Measurements from ENCODE around the gene SRRM3.
A peak's percentile ranks its signal among the peaks of the same experiment; 100 is the strongest.
"Not testable (repeated sequence)": the region's sequence is repeated elsewhere in the genome, so short reads cannot be mapped to it uniquely, and the experiment has no call there.

The SRRM3 gene

DNA sequence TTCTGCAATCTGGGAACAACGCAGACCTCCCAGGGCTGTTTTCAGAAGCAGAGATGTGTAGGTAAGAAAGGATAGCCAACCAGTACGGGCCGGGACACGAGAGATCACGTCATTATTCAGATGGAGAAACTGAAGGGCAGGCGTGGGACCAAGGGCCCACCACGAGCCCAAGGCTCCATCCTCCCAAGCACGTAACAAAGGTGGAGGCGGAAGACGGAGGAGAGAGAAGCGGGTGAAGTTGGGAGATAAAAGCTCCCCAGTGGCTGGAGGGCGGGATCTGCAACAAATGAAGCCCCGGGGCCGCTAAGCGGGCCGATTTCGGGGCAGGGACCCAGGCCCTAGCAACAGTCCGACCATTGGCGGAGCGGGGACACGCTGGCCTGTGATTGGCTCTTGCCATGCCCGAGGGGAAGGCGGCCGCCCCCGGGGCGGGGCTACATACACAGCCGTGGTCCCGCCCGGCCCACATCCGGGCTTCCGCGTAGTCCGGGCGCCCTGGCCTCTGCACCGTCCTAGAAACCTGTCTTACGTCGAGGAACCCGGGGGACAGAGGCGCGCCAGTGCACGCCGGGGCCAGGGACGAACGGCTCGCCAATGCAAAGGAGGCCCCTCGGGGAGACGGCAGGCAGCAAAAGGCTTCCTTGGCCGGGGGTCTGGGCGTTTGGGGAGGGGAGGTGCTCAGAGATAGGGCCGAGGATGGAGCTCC lies 116.2 kb downstream of the SRRM3 start:
- DNase-seq: peak; percentile 99

DNA sequence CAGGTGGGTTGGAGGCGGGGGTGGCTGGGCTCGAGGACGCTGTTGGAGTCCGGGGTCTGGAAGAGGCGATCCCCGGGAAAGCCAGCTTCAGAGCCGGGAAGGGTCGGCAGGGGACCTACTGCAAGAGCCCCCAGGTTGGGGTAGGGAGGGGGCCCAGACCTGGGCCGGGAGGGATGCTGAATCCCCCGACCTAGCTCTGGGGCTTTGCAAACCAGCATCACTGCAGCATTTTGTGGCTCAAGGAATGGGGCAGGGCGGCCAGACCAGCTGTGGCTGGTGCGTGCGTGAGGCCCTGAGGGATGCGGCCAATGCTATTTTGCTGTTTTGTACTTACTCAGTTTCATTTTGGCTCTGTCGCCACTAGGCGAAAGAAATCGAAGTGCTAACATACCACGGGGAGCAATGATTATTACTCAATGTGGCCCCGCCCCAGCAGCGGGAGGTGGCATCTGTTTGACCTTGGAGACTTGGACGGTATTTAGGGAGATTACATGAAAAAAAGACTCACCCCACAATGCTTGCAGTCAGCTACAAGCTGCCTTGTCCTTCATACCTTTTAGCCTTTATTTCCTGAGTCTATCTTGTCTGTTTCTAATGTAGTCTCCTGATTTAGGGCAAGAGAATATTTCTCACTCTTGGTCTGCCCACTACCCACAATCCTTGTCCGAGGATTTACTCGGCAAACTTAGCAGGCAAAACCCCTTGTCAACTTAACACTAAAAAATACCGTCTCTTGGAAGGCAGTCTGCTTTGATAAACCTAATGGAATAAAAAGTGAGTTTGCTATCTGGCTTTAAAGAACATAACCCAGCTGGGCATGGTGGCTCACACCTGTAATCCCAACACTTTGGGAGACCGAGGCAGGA lies 117.0 kb downstream of the SRRM3 start:
- DNase-seq: peak; percentile 54

DNA sequence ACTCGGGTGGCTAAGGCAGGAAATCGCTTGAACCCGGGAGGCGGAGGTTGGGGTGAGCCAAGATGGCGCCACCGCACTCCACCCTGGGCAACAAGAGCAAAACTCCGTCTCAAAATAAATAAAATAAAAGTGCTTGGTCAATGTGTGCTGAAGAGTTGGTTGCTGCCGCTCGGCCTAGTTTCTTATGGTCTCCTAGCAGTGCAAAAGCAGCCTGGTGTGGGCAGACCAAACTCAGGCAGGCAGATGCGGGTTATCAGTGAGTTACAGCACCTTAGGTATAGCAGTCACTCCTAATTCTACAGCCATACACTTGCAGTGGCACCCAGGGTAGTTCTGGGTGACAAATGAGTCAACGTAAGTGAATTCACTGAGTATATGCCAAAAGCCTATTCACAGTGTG lies 123.4 kb downstream of the SRRM3 start:
- no peak for DNase-seq

DNA sequence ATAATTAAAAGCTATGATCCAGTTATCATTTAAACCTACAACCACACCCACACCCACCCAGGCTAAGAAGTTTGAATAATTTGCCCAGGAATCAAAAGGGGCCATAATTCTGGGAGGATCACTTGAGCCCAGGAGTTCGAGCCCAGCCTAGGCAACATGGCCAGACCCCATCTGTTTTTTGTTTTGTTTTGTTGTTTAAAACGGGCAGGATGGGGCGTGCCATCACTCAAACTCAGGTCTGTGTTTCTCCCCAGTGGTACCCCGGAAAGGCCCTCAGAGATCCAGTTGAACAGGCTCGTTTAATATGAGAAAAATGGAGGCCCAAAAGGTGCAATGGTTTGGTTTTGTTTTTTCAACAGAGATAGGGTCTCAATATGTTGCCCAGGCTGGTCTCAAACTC lies 124.1 kb downstream of the SRRM3 start:
- DNase-seq: no peak

DNA sequence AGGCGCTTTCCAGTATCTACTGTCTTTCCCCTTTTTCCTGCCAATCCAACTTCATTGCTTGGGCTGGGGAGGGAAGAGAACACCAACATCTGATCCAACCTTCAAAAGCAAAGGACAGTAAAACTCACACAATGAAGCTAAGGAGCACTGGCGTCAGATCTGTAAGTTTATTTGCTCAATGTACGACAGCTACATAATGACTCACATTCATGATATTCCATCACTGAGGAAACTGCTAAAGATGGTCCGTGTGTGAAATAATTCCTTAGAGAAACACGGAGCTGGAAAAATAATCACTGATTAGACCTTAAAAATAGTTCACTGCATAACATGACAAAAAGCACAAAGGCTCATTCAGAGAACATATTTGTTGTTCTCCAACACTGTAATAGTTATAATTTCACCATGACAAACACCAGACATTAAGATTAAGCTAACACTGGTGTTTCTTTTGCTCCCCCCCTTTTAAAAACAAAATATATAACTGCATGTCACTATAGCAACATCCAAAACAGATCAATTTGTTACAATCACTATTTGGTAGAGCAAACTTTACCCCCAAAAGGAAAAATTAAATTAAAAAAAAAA lies 125.0 kb downstream of the SRRM3 start:
- no peak for DNase-seq

DNA sequence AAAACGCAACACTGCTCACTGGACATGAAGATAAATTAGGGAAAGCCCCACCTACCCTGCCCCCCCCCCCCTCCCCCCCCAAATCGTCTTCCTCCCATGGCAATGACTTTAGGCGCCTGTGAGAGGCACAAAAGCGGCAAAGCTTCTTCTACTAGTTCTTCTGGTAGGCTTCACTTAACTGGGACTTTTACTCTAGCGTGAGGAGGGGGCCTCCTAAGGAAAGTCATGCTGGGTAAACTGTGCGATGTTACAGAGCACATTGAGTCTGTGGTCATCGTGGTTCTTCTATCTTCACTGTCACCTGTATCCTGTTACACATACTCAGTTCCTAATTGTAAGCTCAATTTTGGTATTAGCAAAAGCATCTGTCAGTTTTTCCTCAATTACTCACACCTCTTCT lies 125.9 kb downstream of the SRRM3 start:
- DNase-seq: no peak

DNA sequence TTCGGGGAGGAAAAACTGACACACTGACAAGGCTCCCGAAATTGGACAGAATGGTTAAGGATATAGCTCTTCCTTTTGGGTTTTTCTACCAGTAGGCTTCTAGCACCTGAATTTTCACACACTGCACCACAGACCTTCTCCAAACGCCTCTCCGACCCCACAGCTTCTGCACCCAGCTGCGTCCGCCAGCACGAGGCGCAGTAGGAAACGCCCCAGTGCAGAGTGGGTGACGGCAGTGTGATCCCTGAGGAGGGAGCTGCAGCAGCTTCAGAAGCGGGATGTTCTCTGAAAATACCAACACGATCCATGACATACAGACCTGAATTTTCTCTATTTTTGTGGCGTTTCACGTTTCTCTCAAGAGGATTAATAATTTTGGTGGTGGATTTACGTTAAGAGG lies 126.7 kb downstream of the SRRM3 start:
- DNase-seq: no peak

DNA sequence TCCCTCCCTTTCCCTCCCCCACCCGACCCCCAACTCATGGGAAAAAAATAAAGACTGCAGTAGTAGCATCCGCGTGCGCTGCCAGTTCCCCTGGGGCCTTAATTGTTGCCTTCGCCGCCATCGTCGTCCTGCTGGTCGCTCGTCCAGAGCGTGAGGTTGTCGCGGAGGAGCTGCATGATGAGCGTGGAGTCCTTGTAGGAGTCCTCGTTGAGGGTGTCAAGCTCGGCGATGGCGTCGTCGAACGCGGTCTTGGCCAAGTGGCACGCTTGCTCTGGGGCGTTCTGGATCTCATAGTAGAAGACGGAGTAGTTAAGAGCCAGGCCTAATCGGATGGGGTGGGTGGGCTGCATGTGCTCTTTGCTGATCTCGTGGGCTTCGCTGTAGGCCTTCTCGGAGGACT lies 127.8 kb downstream of the SRRM3 start:
- no peak for DNase-seq

DNA sequence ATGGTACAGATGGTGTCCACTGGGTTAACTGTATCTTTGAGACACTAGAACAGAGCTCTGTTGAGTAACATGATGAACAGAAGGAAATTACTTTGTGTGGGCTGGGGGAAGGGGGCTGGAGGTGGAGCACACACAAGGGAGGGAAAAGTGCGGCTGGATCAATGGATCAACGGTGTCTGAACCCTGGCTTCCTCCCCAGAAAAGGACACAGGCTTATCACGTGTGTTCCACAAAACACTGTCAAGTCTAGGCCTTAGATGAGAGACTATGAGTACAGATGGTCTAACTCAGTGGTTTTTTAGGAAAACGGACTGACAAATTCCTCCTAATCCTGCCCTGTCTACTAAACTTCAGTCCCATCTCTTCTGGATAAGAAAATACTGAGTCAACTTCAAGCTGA lies 128.6 kb downstream of the SRRM3 start:
- DNase-seq: no peak

DNA sequence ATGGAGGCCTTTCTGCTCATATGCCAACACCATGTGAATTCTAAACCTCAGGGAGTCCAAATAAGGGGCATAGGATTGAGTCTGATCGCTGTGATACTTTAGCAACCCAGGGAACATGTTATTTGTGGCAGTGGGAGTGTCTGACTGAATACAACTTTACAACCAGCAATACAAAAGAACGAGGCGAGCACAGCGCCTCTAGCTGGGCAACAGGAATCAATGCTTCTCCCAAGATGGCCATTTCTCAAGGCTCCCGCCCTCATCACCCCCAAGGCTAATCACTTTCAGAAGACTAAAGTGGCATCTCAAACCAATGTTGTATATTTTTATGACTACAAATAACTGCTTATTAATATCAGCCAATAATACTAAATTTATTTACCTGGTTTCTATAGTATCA lies 129.0 kb downstream of the SRRM3 start:
- DNase-seq: no peak

DNA sequence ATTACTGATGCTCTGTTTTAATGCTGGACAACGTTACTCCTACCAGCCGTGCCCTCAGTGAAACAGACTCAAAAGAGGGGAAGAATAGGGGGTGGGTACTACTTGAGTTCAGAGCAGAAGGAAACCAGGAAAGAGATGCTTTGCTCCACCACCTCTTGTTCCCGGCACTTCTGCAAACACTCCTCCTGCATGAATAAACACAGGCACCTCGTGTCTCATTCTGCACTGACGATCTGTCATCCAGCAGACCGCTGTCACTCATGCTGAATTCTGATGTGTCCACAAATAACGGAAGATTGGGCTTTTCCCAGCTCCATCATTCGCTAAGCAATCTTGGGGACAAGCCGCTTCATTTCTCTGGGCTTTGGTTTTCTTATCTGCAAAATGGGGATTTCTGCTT lies 130.4 kb downstream of the SRRM3 start:
- no peak for DNase-seq

DNA sequence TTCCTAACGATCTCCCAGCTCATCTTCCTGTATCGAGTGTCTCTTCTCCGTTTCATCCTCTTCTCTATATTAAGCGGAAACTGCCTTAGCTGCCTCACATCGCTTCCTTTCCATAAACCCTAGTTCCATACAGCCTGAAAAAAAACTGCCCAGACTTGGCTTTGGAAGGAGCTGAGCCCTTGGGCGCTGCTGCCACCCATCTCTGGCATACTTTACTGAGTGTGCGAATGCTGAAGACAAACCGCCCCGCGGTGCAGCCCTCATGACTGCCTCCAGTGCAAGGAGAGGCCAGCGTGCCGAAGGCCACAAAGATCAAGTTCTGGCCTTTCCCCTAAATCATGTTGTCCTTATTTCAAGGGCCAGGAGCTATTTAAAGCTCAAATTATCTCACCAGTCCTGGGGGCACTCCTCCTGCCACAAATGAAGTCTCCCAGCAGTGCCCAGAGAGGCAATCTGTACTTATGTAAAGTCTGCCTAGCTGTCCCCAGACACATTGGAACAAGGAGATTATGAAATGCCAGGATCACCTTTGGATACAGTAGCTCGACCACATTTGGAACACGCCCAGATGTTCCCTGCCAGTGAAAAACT lies 131.9 kb downstream of the SRRM3 start:
- DNase-seq: no peak

DNA sequence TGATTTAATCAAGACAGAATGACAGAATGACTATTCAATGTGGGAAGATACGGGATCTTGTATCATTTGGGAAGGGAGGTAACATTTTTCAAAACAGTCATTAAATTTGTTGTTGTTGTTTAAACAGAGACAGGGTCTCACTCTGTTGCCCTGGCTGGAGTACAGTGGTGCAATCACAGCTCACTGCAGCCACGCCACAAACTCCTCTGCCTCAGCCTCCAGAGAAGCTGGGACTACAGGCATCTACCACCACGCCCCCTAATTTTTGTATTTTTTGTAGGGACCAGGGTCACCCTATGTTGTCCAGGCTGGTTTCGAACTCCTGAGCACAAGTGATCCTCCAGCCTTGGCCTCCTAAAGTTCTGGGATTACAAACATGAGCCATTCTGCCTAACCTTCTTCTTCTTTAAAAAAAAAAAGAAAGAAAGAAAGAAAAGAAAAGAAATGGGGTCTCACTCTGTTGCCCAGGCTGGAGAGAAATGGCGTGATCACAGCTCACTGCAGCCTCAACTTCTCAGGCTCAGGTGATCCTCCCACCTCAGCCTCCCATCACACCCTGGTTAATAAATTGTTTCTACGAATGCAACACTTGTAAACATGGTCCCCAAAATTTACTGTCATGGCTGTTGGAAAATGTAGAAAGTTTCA lies 132.7 kb downstream of the SRRM3 start:
- no peak for DNase-seq

DNA sequence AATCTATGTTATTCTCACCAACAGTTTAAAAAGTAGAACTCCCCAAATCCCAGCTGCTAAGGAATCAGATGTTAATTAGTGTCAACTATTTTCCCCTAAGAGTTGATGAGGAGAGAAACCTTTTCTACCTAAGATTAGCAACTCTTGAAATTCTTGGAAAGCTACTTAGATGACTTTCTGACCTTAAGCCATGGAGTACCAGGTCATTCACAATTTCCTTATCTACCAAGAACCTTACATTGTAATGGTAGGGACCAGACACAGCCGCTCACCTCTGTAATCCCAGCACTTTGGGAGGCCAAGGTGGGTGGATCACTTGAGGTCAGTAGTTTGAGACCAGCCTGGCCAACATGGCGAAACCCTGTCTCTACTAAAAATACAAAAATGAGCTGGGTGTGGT lies 133.7 kb downstream of the SRRM3 start:
- not testable (repeated sequence) for DNase-seq

DNA sequence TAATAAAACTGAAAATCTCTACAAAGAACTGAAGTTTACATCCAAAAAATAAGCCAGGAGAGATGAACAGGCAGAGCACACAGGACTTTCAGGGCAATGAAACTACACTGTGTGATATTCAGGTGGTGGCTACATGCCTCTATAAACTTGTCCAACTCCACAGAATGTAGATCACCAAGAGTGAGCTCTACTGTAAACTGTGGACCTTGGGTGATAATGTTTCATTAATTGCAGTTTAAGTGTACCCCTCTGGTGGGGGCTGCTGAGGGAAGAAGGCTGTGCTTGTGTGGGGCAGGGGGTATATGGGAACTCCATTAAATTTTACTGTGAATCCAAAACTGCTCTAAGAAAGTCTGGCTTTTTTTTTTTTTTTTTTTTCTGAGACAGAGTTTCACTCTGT lies 134.4 kb downstream of the SRRM3 start:
- DNase-seq: no peak

All from midbrain (tissue), 1 donor.